GM18868 (cell line): ENCODE results near the gene KCTD5.

Source experiments
- ATAC-seq: cut with Tn5 transposase; IDR thresholded peaks from one replicate; pipeline ENCODE4 v1.9.1; 2021; ENCODE audit warnings: mild to moderate bottlenecking, moderate library complexity; ENCODE audit not compliant: unreplicated experiment

The KCTD5 gene

GRCh38 chr16:2748757-2749455, 66.6 kb downstream of the KCTD5 start:
- ATAC-seq = no peak

GRCh38 chr16:2749476-2749875, 67.2 kb downstream of the KCTD5 start:
- ATAC-seq = no peak

- no peak for ATAC-seq
These were observed 67.6 kb downstream of the KCTD5 start for GRCh38 chr16:2749936-2750335.

GRCh38 chr16:2751577-2752034, 69.3 kb downstream of the KCTD5 start:
- no peak for ATAC-seq

- ATAC-seq = peak; percentile 83
These were observed 69.9 kb downstream of the KCTD5 start, which contains the start of gene SRRM2 for GRCh38 chr16:2752035-2752849. Gene SRRM2, plus strand, starts transcription at chr16:2752638. Its CDS starts 3,727 bp downstream, at chr16:2756365.

GRCh38 chr16:2752850-2753732, 70.8 kb downstream of the KCTD5 start:
- ATAC-seq = peak; percentile 44

- ATAC-seq = no peak
These were observed 71.4 kb downstream of the KCTD5 start for GRCh38 chr16:2753733-2754020.

GRCh38 chr16:2755158-2755557, 72.8 kb downstream of the KCTD5 start:
- no peak for ATAC-seq

- ATAC-seq = no peak
These were observed 74.1 kb downstream of the KCTD5 start for GRCh38 chr16:2756288-2757015.

- no peak for ATAC-seq
These were observed 75.0 kb downstream of the KCTD5 start for GRCh38 chr16:2757344-2757743.
